Neuronal stem cell (in vitro differentiated cells): ENCODE measurements around the gene SERTAD3.

Experiments used
- DNase-seq: peaks from one replicate; pipeline ENCODE4 v3.0.0-alpha.2; 2013; ENCODE audit warnings: low spot score
- H2AFZ ChIP-seq: one replicate; pipeline ENCODE4 v1.6.1; 2013; ENCODE audit warnings: mild to moderate bottlenecking, low read length, inconsistent platforms
- H2AK5ac ChIP-seq: 2 replicates; pipeline ENCODE4 v1.6.1; 2013; ENCODE audit warnings: low read depth, mild to moderate bottlenecking, inconsistent platforms, low read length, moderate library complexity, mixed read lengths
- H2BK120ac ChIP-seq: 2 replicates; pipeline ENCODE4 v1.6.1; 2013; ENCODE audit warnings: low read depth, mild to moderate bottlenecking, inconsistent platforms, low read length, moderate library complexity, mixed read lengths
- H2BK12ac ChIP-seq: one replicate; pipeline ENCODE4 v1.6.1; 2013; ENCODE audit warnings: low read length, inconsistent platforms
- H2BK15ac ChIP-seq: 2 replicates; pipeline ENCODE4 v1.6.1; 2013; ENCODE audit warnings: mild to moderate bottlenecking, low read length, inconsistent platforms, mixed read lengths
- H2BK5ac ChIP-seq: one replicate; pipeline ENCODE4 v1.6.1; 2013; ENCODE audit warnings: inconsistent platforms, mild to moderate bottlenecking, low read length, moderate library complexity
- H3K14ac ChIP-seq: one replicate; pipeline ENCODE4 v1.6.1; 2013; ENCODE audit warnings: low read length, inconsistent platforms
- H3K18ac ChIP-seq: 2 replicates; pipeline ENCODE4 v1.6.1; 2013; ENCODE audit warnings: low read length, inconsistent platforms
- H3K23ac ChIP-seq: 2 replicates; pipeline ENCODE4 v1.6.1; 2013; ENCODE audit warnings: low read depth, mild to moderate bottlenecking, mixed read lengths, low read length, inconsistent platforms; ENCODE audit not compliant: poor library complexity
- H3K27ac ChIP-seq: replicated peaks from 3 replicates; pipeline ENCODE4 v1.5.1; 2013; ENCODE audit warnings: low read length, inconsistent platforms
- H3K27me3 ChIP-seq, 3 experiments: 2 replicates each; pipeline ENCODE4 v1.6.1; 2013; ENCODE audit warnings: low read length in 3 of 3, mild to moderate bottlenecking in 2 of 3, inconsistent platforms in 1 of 3, low read depth in 1 of 3, mixed read lengths in 1 of 3, moderate library complexity in 1 of 3; ENCODE audit not compliant: control insufficient read depth in 3 of 3, insufficient read depth in 3 of 3
- H3K36me3 ChIP-seq, 2 donors: replicated peaks in 1 of 2; 2 replicates each; pipeline ENCODE4 v1.6.1; 2013; ENCODE audit warnings: low read length in 2 of 2; ENCODE audit not compliant: control insufficient read depth in 2 of 2, insufficient read depth in 2 of 2
- H3K4ac ChIP-seq: 2 replicates; pipeline ENCODE4 v1.6.1; 2013; ENCODE audit warnings: inconsistent platforms, mild to moderate bottlenecking, low read length, moderate library complexity
- H3K4me1 ChIP-seq, 2 donors: 1 replicate in 1 of 2; 2 replicates in 1 of 2; pipeline ENCODE4 v1.6.1; 2013; ENCODE audit warnings: low read length in 2 of 2, low read depth in 1 of 2; ENCODE audit not compliant: control insufficient read depth in 2 of 2, insufficient read depth in 1 of 2
- H3K4me2 ChIP-seq: one replicate; pipeline ENCODE4 v1.6.1; 2013; ENCODE audit warnings: mild to moderate bottlenecking, low read length, inconsistent platforms; ENCODE audit not compliant: insufficient read depth, poor library complexity, severe bottlenecking
- H3K4me3 ChIP-seq, 2 donors: 2 replicates each; pipeline ENCODE4 v1.5.1; 2013; ENCODE audit warnings: low read length in 2 of 2, mild to moderate bottlenecking in 2 of 2, inconsistent platforms in 1 of 2, moderate library complexity in 1 of 2
- H3K79me1 ChIP-seq: one replicate; pipeline ENCODE4 v1.6.1; 2013; ENCODE audit warnings: low read depth, mild to moderate bottlenecking, inconsistent platforms, low read length, moderate library complexity
- H3K9ac ChIP-seq: one replicate; pipeline ENCODE4 v1.6.1; 2013; ENCODE audit warnings: mild to moderate bottlenecking, low read depth, low read length, inconsistent platforms; ENCODE audit not compliant: poor library complexity
- H3K9me3 ChIP-seq, 2 donors: replicated peaks in 1 of 2; 2 replicates each; pipeline versions ENCODE3 to v1.6.1; 2013; ENCODE audit warnings: low read length in 2 of 2, mild to moderate bottlenecking in 2 of 2, inconsistent platforms in 1 of 2, low read depth in 1 of 2, mixed read lengths in 1 of 2, moderate library complexity in 1 of 2; ENCODE audit not compliant: control insufficient read depth in 2 of 2, insufficient read depth in 1 of 2
- H4K8ac ChIP-seq: one replicate; pipeline ENCODE4 v1.6.1; 2013; ENCODE audit warnings: low read depth, mild to moderate bottlenecking, inconsistent platforms, low read length, moderate library complexity
- H4K91ac ChIP-seq: one replicate; pipeline ENCODE4 v1.6.1; 2013; ENCODE audit warnings: low read length, low read depth, mild to moderate bottlenecking, inconsistent platforms; ENCODE audit not compliant: poor library complexity
- WGBS, 2 donors: extraction: QIAGEN DNeasy Blood & Tissue Kit; methylation state at CpG; one replicate each; pipeline ENCODE4 v1.1.7; 2013; ENCODE audit warnings: missing lambda C conversion rate in 2 of 2, mixed read lengths in 1 of 2; ENCODE audit not compliant: insufficient read length in 2 of 2, insufficient replicate concordance in 1 of 2; ENCODE audit errors: extremely low coverage in 2 of 2; 5-methylcytosine and 5-hydroxymethylcytosine counted together

The SERTAD3 gene

DNA sequence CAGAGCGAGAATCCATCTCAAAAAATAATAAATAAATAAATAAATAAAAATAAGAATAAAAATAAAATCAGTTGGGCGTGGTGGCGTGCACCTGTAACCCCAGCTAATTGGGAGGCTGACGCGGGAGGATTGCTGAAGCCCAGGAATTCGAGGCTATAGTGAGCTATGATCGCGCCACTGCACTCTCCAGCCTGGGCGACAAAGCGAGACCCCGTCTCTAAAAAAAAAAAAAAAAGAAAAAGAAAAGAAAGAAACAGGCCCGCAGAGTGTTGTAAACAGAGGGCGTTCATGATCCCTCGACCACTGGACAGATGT is 23.7 kb downstream of the SERTAD3 start:
- H4K91ac ChIP-seq, result no peak overlapping the region
- H3K36me3 ChIP-seq, result peaks cover 1 to 14% of the 10 kb centered on the region in 2 donors
- no peak overlapping the region for H2BK12ac ChIP-seq
- no peak overlapping the region for H3K9ac ChIP-seq
- peak overlapping the region; percentile 99 for H3K27ac ChIP-seq
- H3K4me1 ChIP-seq, result peaks cover 7 to 10% of the 10 kb centered on the region in 2 donors
- H2BK120ac ChIP-seq, result no peak overlapping the region
- no peak overlapping the region for H3K14ac ChIP-seq
- peak overlapping the region; percentile 92 for H3K4me2 ChIP-seq
- H2AFZ ChIP-seq, result peak overlapping the region; percentile 99
- H4K8ac ChIP-seq, result no peak overlapping the region
- H3K9me3 ChIP-seq, result no peaks in the 10 kb centered on the region
- H2BK5ac ChIP-seq, result peak overlapping the region; percentile 97
- no peak overlapping the region for H2AK5ac ChIP-seq
- WGBS, 2 donors, result no CpG with 5 or more reads among the region's 14 CpGs
- no peak overlapping the region for H2BK15ac ChIP-seq
- H3K4me3 ChIP-seq, result peak overlapping the region in 1 of 2 donors; percentile 68
- no peak overlapping the region for H3K23ac ChIP-seq
- no peak overlapping the region for H3K18ac ChIP-seq
- H3K4ac ChIP-seq, result no peak overlapping the region
- H3K79me1 ChIP-seq, result peaks cover 2% of the 10 kb centered on the region
- no peak for DNase-seq
- no peaks in the 10 kb centered on the region for H3K27me3 ChIP-seq

DNA sequence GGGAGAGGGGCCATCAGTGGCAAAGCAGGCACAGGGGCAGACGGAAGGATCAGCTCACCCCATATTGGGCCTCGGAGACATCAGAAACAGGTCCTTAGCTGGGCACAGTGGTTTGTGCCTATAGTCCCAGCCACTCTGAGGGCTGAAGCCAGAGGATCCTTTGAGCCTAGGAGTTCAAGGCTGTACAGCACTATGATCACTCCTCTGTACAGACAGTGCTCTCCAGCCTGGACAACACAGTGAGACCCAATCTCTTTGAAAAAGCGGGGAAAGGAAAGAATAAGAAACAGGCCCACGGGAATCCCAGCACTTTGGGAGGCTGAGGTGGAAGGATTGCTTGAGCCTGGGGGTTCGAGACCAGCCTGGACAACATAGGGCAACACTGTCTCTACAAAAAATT is 24.4 kb downstream of the SERTAD3 start:
- H3K9me3 ChIP-seq, result no peaks in the 10 kb centered on the region
- no peak overlapping the region for H3K14ac ChIP-seq
- peaks cover 7 to 10% of the 10 kb centered on the region in 2 donors for H3K4me1 ChIP-seq
- no CpG with 5 or more reads among the region's 5 CpGs for WGBS, 2 donors
- no peak overlapping the region for H2BK12ac ChIP-seq
- no peak overlapping the region for H3K4me2 ChIP-seq
- H3K9ac ChIP-seq, result no peak overlapping the region
- no peak overlapping the region for H3K27ac ChIP-seq
- no peak overlapping the region for H3K18ac ChIP-seq
- peaks cover 2% of the 10 kb centered on the region for H3K79me1 ChIP-seq
- no peak for DNase-seq
- no peaks in the 10 kb centered on the region for H3K27me3 ChIP-seq
- peak overlapping the region; percentile 73 for H2AK5ac ChIP-seq
- no peak overlapping the region for H4K91ac ChIP-seq
- H2BK120ac ChIP-seq, result no peak overlapping the region
- no peak overlapping the region for H4K8ac ChIP-seq
- H3K23ac ChIP-seq, result no peak overlapping the region
- H2BK15ac ChIP-seq, result peak overlapping the region; percentile 34
- H2AFZ ChIP-seq, result no peak overlapping the region
- H2BK5ac ChIP-seq, result no peak overlapping the region
- peaks cover 1 to 14% of the 10 kb centered on the region in 2 donors for H3K36me3 ChIP-seq
- H3K4ac ChIP-seq, result no peak overlapping the region
- no peak overlapping the region for H3K4me3 ChIP-seq

DNA sequence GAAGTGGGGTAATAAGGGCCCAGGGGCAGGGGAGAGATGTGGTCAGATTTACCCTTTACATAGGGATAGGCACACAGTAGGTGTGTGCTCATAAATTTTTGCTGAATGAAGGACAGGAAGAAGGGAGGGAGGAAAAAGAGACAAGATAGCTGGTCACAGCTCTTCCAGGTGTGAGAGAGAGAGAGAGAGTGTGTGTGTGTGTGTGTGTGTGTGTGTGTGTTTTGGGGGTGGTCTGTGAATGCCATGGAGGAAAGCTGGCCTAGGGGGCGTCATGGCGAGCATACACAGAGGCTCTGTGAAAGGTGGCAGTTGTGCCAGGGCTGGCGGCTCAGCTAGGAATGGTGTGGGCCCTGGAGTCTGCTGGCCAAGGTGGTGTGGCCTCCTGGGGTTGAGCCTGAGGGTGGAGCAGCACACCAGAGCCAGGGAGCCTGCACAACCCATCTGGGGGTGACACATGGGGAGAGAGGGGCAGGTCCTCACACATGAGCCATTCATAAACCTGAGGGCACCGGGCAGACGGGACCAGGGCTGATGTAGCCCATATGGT is 25.0 kb downstream of the SERTAD3 start:
- Histone ChIP-seq H3K23ac (no peak overlapping the region), H3K4me2 (no peak overlapping the region), H3K9me3 (no peaks in the 10 kb centered on the region), H4K8ac (no peak overlapping the region), H3K9ac (no peak overlapping the region), H3K36me3 (peaks cover 1 to 14% of the 10 kb centered on the region in 2 donors), H2BK5ac (no peak overlapping the region), H3K4me3 (no peak overlapping the region), H2AK5ac (peak overlapping the region; percentile 73), H2AFZ (no peak overlapping the region), H3K4ac (peak overlapping the region; percentile 85), H4K91ac (no peak overlapping the region), H3K4me1 (peaks cover 7 to 8% of the 10 kb centered on the region in 2 donors), H3K14ac (no peak overlapping the region), H2BK120ac (peak overlapping the region; percentile 0), H2BK15ac (peak overlapping the region; percentile 34), H3K27me3 (no peaks in the 10 kb centered on the region), H3K79me1 (peaks cover 2% of the 10 kb centered on the region), H3K27ac (no peak overlapping the region), H3K18ac (no peak overlapping the region), H2BK12ac (no peak overlapping the region)
- no peak for DNase-seq
- no CpG with 5 or more reads among the region's 5 CpGs for WGBS, 2 donors

DNA sequence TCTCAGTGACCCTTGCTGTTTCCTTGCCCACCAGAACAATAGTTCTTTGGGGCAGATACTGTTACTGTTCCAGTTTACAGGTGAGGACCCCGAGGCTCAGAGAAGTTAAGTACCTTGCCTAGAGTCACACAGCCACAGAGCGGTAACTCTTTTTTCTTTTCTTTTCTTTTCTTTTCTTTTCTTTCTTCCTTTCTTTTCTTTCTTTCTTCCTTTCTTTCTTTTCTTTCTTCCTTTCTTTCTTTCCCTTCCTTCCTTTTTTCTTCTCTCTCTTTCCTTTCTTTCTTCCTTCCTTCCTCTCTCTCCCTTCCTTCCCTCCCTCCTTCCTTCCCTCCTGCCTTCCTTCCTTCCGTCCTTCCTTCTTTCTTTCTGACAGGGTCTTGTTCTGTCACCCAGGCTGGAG is 26.1 kb downstream of the SERTAD3 start:
- Histone ChIP-seq H2AK5ac (no peak overlapping the region), H3K23ac (no peak overlapping the region), H2BK5ac (no peak overlapping the region), H2BK12ac (no peak overlapping the region), H3K14ac (no peak overlapping the region), H3K27me3 (no peaks in the 10 kb centered on the region), H3K36me3 (peaks cover 1 to 10% of the 10 kb centered on the region in 2 donors), H3K4ac (no peak overlapping the region), H2BK120ac (no peak overlapping the region), H4K91ac (no peak overlapping the region), H3K27ac (no peak overlapping the region), H2BK15ac (no peak overlapping the region), H3K4me1 (peaks cover 7 to 13% of the 10 kb centered on the region in 2 donors), H3K79me1 (peaks cover under 1% of the 10 kb centered on the region), H3K4me2 (no peak overlapping the region), H3K9ac (no peak overlapping the region), H4K8ac (no peak overlapping the region), H3K18ac (no peak overlapping the region), H2AFZ (no peak overlapping the region), H3K4me3 (no peak overlapping the region), H3K9me3 (no peaks in the 10 kb centered on the region)
- no CpG with 5 or more reads among the region's 3 CpGs for WGBS, 2 donors
- no peak for DNase-seq
